8988T (cell line): ENCODE data around the gene NAA40.
"Not testable (repeated sequence)": the region's sequence is repeated elsewhere in the genome, so short reads cannot be mapped to it uniquely, and the experiment has no call there.

Source experiments
- DNase-seq: peaks from one replicate; pipeline ENCODE4 v3.0.0; 2011

Gene NAA40

DNA sequence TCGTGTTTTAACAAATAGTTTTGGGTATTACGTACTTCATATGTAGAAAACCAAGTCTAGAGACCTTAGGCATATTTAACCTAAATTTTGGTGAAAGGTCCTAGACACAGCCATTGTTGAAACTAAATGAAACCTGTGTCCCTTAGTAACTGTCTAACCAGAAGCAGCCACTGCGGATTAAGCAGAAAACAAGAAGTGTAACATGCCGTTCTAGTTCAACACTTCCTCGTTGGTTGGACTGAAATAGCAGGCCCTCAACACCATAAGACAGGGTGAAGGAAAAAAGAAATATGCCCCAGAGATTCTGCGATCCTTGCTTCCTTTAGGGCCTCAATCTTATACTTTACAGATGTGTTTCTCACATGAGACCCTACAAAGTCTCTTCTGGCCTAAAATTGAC lies 2.0 kb downstream of the NAA40 start:
- DNase-seq = no peak

DNA sequence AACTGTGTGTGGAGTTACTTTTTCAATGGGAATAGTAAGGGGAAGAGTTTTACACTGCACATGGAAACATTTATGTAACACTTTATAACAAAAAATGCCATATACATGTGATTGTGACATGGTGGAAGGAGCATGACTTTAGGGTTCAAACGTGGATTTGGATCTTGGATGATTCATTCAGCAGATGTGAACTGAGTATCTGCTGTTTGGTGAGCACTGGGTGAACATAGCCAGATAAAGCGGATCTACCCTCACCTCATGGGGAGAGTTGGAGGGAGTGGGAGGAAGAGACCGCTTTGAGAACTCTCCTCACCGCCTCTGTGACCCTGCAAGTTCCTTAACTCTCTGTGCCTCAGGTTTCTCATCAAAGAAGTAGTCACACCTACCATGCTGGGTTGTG lies 3.1 kb downstream of the NAA40 start:
- DNase-seq = no peak

DNA sequence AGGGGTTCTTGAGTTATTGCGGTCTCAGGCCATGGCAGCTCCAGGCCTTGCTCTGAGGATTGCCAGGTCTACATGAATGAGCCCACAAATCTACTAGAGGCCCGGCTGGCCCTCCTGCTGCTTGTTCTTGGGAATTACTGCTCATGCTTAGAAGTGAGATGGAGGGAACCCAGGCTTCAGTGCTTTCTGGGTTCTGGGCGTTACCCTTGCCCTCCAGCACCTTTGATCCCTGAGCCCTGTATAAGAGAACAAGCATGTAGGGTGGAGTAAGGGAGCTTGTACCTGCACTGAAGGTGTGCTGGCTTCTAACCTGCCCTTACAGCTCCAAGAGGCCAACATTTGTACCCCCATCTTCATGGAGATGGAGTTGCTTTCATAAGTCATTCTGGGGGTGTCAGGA lies 4.0 kb downstream of the NAA40 start:
- DNase-seq = no peak

DNA sequence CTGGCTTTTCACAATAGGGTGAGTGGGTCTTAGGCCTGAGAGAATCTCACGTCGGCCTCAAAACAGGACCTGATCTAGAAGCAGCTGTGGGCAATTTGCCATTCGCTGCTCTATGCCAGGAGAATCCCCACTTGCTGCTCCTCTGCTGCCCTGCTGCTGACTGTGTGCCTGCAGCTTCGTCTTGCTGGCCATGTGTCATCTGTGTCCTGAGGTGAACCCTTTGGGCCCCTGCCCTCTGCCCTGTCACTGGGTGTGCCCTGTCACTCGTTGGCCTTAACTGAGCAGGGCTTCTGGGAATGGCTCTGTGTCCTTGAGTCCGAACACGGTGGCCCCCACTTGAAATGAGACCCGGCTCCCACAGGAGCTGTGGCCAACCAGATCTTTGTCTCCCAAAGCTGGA lies 6.2 kb downstream of the NAA40 start:
- DNase-seq = no peak

DNA sequence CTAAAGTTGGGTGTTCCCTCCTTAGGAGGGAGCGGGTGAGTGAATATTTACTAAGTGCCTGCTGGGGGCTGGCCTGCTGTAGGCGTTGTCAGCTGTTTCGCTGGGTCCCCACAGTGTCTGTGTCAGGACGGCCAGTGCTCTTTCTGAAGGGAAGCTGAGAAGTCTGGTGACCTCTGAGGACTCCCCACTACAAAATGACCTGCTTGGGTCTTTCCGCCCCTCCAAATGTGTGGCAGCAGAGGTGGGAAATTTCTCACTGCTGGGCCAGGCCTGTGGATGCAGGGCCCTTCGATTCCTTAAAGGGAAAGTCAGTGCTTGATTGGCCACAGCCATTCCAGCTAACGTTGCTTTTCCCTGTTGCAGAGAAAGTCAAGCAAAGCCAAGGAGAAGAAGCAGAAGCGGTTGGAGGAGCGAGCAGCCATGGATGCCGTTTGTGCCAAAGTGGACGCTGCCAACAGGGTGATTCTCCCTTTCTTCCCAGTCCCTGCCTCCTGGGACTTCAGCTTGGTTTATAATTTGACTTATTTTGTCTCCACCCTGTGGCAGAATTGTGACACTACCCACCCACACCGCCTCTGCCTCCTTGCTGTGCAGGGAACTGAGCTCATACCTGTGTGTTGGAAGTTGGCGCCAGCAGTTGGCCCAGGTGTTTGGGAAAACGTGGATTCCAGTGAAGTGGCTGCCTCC lies 6.8 kb downstream of the NAA40 start:
- peak; percentile 87 for DNase-seq

DNA sequence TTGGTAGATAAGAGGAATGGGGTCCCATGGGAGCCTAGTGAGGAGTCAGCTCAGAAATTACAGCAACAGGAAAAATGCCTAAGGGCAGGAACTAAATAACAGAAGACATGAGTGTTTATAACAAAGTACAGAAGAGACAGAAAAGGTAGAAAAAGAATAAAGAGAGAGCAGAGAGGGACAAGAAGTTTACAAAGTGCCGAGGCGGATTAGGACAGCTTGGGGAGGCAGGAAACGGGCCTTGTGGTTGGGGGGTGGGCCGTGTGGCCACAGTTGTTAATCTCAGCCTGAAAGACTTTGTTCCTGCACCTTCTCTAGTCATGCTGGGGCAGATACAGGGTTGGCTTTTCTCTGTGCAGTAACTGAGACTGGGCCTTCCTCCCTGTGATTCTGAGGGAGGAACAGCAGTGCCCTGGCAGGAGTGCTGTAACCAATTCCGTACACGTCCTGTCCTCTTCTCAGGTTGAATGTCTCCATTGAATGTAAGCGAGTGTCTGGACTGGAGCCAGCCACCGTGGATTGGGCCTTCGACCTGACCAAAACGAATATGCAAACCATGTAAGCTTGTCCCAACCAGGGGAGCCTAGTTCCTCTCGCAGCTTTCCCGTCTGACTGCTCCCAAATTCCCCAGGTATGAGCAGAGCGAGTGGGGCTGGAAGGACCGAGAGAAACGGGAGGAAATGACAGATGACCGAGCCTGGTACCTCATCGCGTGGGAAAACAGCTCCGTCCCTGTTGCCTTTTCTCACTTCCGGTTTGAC lies 13.2 kb downstream of the NAA40 start:
- no peak for DNase-seq

DNA sequence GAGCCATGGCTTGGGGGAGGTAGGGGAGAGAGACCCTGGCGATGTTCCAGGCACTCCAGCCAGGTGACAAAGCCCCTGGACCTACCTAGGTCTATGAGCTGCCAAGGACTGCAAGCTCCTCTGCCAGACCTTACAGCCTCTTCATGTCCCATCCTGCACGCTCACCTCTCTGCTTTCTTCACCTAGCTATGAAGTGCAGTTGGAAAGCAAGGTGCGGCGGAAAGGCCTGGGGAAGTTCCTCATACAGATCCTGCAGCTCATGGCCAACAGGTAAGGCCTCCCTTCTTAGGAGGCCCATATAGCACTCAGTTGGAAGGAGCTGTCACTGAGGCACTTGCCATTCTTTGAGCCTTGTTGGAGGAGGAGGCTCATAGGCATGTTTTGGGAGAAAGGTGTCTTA lies 13.8 kb downstream of the NAA40 start:
- DNase-seq = no peak

DNA sequence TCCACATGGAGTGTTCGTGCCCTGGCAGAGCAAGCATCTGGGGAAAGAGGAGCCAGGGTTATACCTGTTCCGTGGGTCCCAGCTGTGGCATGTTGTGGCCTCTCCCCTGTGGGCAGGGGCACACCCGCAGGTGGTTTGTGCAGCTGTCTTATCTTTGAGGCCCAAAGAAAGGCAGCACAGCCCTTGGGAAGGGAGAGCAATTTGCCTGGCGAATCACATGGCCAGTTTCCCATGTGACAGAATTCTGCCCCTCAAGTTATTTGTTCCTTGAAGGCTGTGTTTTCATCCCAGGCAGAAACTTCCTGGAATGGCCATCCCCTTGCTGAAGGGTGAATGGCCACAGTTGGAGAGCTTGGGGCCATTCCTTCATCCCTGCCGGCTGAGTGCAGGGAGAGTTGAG lies 19.2 kb downstream of the NAA40 start:
- DNase-seq = no peak

DNA sequence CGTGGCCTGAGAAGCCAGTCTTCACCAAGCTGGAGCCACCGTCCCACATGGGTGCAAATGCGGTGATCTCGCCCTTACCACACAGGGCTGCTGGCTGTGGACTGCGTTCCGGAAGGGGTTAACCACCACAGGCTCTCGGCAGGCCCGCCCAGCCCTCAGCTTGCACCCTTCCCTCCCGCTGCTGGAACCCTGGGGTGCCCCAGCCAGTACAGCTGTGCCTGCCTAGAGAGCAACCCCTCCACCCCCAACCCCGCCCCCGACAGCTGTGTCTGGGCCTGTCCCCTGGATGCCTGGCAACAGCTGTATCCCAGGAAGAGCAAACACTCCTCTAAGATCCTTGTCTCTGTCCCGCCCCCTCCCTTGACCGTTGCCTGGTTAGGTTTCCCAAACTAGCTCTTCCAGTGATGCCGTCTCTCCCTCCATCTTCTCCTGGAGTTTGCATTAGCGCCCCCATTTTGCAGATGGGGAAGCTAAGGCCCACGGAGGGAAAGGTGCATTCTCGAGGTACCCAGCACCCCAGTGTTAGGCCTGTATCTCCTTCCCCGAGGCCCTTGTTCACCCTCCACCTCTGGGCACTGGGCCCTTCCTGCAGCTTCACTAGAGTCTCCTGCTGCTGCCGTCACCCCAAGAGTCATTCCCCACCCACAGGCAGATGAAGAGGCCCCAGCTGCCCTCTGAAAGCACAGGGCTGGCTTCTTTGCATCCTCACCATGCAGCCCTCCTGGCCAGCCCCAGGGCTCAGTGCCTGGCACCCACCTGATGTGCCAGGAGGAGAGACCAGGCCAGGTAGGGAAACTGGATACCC lies 23.0 kb downstream of the NAA40 start:
- peak; percentile 23 for DNase-seq

DNA sequence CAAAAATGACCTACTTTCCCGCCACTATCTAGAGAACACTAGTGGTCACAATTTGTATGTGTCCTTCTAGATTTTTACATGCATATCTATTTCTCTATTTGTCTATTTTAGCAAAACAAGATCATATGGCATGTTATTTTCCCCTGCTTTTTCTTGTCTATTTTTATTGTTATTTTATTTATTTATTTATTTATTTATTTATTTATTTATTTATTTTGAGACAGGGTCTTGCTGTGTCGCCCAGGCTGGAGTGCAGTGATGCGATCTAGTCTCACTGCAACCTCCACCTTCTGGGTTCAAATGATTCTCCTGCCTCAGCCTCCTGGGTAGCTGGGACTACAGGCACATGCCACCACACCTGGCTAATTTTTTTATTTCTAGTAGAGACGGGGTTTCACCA lies 25.1 kb downstream of the NAA40 start:
- DNase-seq = not testable (repeated sequence)

DNA sequence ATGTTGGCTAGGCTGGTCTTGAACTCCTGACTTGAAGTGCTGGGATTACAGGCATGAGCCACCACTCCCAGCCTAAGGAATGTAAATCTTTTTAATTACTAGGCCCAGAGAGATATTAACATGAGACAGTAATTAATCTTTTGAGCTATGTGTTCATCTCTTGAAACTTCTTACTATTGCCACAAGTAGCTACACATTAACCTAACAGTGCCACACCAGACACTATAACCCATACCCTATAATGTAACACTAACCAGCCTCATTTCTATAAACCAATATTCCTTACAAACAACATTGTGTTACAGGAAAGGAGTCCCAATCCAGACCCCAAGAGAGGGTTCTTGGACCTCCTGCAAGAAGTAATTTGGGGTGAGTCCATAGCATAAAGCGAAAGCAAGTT lies 27.6 kb downstream of the NAA40 start:
- no peak for DNase-seq

DNA sequence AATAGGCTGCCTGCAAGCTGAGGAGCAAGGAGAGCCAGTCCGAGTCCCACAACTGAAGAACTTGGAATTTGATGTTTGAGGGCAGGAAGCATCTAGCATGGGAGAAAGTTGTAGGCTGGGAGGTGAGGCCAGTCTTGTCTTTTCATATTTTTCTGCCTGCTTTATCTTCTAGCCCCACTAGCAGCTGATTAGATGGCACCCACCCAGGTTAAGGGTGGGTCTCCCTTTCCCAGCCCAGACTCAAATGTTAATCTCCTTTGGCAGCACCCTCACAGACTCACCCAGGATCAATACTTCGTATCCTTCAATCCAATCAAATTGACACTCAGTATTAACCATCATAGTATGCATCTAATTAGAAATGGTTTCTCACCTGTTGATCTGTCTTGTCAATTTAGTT lies 30.7 kb downstream of the NAA40 start:
- no peak for DNase-seq

DNA sequence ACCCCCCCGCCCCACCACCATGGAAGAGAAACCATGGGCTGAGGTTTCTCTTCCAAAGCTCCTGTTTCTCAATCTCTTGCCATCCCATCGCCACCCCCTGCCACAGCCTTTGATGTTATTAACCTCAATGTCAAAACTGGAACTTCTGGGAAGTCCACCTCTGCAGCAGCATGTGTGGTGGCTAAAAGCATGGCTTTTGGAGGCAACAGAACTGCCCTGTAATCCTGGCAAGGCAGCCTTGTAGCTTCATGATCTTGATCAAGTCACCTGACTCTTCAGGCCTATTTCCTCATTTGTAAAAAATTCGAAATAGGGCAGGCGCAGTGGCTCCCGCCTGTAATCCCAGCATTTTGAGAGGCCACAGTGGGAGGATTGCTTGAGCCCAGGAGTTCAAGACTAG lies 32.1 kb downstream of the NAA40 start:
- DNase-seq = no peak

DNA sequence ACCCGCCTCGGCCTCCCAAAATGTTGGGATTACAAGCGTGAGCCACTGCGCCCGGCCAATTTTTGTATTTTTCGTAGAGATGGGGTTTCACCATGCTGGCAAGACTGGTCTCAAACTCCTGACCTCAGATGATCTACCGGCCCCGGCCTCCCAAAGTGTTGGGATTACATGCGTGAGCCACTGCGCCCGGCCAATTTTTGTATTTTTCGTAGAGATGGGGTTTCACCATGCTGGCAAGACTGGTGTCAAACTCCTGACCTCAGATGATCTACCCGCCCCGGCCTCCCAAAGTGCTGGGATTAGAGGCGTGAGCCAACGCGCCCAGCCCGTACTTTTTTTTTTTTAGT lies 35.1 kb downstream of the NAA40 start:
- not testable (repeated sequence) for DNase-seq

DNA sequence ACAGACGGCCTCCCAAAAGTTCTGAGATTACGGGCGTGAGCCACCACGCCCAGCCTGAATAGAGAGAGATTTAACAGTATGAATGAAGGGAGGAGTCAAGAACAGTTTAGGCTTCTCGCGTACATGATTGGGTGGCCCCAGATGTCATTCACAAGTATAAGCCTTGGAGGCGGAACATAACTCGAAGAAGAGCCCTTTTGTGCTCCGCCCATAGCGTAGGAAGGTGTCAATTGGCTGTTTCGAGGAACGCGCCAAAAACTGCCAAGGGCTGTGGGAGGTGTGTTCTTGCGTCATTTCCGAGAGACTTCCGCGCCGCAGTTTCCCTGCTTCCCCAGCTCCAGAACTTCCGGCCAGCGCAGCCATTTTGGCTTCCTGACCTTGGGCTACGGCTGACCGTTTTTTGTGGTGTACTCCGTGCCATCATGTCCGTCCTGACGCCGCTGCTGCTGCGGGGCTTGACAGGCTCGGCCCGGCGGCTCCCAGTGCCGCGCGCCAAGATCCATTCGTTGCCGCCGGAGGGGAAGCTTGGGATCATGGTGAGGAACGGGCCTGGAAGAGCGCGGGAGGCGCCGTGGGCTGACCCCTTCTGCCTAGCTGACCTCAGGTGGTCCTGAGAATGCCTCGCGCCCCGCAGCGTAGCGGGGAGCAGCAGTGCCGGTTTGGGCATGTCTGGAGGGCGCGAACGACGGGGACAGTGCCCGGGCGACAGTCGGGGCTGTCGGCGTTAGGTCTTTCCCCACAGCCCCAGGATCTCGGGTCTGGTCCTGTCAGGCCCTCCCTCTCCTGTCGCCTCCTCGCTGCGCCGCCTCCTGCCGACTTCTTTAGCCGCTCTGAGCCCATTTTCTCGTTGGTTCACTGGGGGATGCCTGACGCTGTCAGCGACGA lies 35.7 kb downstream of the NAA40 start, which contains the start of gene COX8A:
TSS of gene COX8A (plus strand) at position 362 of the 885 bp plus-strand sequence. CDS start at position 423, 61 bp downstream.
- peak; percentile 88 for DNase-seq

DNA sequence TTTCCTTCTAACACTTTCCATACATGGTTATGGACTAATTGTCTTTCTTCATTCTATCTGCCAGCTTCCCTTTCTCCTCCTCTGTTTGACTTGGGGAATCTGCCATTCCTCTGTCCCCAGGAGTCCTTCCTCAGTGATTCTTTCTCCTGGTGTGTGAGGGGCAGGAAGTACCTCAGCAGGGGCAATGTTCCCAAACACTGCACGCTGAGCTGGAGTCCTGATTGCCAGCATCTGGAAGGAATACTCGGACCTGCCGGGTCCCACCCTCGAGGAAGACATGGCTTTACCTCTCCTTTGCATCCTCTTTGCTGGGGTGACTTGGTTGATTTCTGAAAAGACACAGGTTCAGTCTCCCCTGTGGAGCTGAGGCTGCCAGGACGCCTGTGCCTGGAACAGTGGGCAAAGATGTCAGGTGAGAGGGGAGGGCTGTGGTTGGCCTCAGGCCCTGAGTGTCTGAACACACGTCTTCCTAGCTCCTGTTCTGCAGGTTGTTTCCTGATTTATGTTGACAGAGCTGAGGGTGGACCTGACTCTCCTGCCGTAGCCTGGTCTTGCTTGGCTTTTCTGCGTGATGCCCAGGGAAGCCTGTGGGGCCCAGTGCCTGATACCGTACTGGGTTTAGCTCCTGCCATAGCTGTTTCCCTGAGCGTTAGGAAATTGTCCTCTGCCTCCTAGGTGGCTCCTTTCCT lies 39.9 kb downstream of the NAA40 start:
- no peak for DNase-seq

DNA sequence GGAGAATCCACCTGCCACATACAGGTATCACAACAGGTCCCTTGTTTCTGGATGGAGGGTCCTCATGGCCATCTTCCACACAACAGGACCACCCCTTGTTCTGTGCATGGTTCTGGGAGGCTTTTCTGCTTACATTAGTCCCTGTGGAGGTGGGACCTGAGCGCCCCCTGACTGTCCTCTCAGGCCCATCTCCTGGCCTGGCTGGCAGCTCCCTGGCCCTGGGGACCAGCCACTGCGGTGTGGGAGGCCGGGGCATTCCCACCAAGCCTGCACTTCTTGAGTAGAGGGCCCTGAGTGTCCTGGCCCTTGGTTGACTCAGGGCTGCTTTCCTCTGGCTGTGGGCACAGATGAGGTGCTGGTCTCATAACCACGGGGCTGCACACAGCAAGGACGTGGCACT lies 40.6 kb downstream of the NAA40 start:
- no peak for DNase-seq

DNA sequence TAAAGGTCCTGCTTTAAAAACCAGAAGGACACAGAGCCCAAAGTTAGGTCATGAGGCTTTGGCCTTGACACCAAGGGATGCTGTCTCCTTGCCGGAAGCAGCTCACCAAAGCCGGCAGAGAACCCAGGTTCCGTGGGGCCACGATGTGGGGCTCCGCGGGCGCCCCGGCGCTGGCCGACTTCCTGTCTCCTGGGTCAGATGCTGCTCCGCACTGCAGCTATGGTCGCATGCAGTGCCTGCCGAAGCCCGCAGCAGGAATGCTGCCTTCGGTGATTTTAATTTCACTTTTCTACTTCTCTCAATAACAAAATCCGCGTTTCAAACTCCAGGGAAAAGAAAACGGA lies 47.0 kb downstream of the NAA40 start:
- DNase-seq = no peak

DNA sequence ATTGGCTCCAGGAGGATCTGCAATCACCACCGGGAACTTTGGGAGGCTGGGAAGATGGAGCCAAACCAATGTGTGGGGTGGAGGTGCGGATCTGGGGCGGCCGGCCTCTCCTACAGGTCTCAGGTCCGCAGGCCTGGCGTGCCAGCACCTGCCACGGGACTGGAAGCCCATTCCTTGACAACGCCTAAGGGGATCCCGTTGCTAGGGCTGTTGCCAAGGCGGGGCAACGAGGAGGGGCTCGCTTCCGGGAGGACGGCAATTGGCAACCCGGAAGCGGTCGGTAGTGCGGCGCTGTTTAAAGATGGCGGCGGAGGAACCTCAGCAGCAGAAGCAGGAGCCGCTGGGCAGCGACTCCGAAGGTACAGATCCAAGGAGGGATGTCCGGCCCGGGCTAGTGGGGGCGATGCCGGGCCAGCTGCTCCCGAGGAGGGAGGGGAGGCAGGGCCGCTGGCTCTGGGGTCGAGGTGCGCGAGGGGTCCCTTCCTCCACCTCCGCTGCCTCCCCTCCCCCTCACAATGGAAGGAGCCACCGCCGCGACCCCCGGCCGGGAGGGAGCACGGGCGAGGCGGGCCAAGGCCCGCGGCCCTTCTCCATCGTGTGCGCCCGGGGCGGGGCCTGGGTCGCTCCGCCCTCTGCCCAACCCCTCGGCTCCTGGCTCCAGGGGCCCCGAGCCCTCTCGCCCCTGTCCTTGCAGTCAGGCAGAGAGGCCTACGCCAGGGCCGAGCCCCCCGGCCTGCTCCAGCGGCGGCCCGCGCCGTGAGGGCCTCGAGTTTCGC lies 47.5 kb downstream of the NAA40 start, which contains the start of gene OTUB1:
TSS of gene OTUB1 (plus strand) at position 283 of the 776 bp plus-strand sequence. CDS start at position 302, 19 bp downstream.
- DNase-seq = peak; percentile 95

DNA sequence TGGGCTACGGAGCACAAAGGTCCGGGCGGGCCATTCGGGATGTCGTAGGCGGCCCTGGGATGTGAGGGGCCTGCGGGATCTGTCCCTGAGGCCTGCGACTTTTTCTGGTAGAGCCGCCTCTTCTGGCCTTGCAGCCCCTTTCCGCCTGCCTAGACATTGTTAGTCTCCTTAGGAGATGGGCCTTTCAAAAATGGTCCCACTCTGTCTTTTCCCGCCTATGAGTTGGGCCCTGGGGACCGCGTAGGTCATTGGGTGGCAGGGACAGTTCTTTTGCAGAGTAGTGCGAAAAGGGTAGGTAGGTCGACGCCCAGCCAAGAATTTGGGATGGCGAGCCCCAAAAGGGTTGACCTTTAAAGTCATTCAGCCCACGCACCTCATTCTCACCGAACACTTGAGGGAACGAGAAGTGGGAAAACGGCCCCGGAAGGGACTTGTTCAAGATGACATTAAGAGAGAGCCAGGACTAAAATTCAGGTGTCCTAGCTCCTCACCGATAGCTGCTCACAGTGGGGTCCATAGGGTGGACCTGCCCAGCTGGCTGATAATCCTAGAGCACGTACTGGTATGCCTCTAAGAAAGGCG lies 48.2 kb downstream of the NAA40 start:
- DNase-seq = no peak

DNA sequence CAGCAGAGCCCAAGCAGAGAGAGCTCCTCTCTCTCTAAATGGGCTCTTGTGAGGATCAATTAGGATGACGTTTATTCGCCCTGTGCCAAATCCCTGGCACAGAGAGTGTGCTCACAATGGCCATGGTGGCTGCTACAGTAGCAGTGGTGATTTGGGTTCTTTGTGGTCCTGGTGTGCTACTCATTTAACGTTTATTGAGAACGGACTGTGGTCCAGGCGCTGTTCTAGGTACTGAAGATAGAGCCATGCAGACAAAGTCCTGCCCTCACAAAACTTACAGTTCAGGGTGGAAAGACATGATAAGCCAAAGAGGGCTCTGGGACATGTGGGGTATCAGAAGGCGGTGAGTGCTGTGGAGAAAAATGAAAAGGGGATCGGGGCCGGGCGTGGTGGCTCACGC lies 52.8 kb downstream of the NAA40 start:
- DNase-seq = no peak
